Measurements from ENCODE around the gene ARSI. TPM values are rescaled to one million over a fixed set of nuclear protein-coding genes. Genes with fewer than 3 reads are reported as not detected.

ARSI gene
- total RNA-seq, 3 donors from 2014 or later, result 0.48 to 1.3 (median 0.98) TPM

GRCh38 chr5:150288361-150288760, 14.3 kb downstream of the ARSI start:
- Histone ChIP-seq H3K27ac (no peak overlapping the region), H3K4me3 (no peak overlapping the region), H3K36me3 (no peaks in the 10 kb centered on the region), H3K9me3 (no peaks in the 10 kb centered on the region), H3K4me1 (no peaks in the 10 kb centered on the region), H3K27me3 (no peaks in the 10 kb centered on the region)
- intact Hi-C loops (cut with DNase I; ENCODE audit: low total_unique reads), result no loop called here
- no peak for TF ChIP-seq POLR2A (IDR thresholded peaks at IDR 0.05)
- no peak for TF ChIP-seq POLR2AphosphoS5 (IDR thresholded peaks at IDR 0.05)
- TF ChIP-seq CTCF (IDR thresholded peaks at IDR 0.05), result no peak
- no peak for DNase-seq (ENCODE audit: low spot score in 2 of 2)

GRCh38 chr5:150286820-150287219, 15.9 kb downstream of the ARSI start:
- Histone ChIP-seq H3K27ac (no peak overlapping the region), H3K27me3 (no peaks in the 10 kb centered on the region), H3K4me3 (no peak overlapping the region), H3K36me3 (no peaks in the 10 kb centered on the region), H3K9me3 (no peaks in the 10 kb centered on the region), H3K4me1 (no peaks in the 10 kb centered on the region)
- DNase-seq (ENCODE audit: low spot score in 2 of 2), result no peak
- intact Hi-C loops (cut with DNase I; ENCODE audit: low total_unique reads), result no loop called here
- TF ChIP-seq POLR2AphosphoS5 (IDR thresholded peaks at IDR 0.05), result no peak
- TF ChIP-seq POLR2A (IDR thresholded peaks at IDR 0.05), result no peak
- no peak for TF ChIP-seq CTCF (IDR thresholded peaks at IDR 0.05)

GRCh38 chr5:150285114-150285513, 17.6 kb downstream of the ARSI start:
- no peak for DNase-seq (ENCODE audit: low spot score in 2 of 2)
- intact Hi-C loops (cut with DNase I; ENCODE audit: low total_unique reads), result no loop called here
- TF ChIP-seq POLR2A (IDR thresholded peaks at IDR 0.05) (no peak), CTCF (IDR thresholded peaks at IDR 0.05) (no peak), POLR2AphosphoS5 (IDR thresholded peaks at IDR 0.05) (no peak)
- H3K27me3 ChIP-seq, result no peaks in the 10 kb centered on the region
- H3K4me1 ChIP-seq, result no peaks in the 10 kb centered on the region
- H3K27ac ChIP-seq, result no peak overlapping the region
- H3K9me3 ChIP-seq, result no peaks in the 10 kb centered on the region
- H3K4me3 ChIP-seq, result no peak overlapping the region
- no peaks in the 10 kb centered on the region for H3K36me3 ChIP-seq

GRCh38 chr5:150284311-150284710, 18.4 kb downstream of the ARSI start:
- no peak for TF ChIP-seq CTCF (IDR thresholded peaks at IDR 0.05)
- no peak for TF ChIP-seq POLR2A (IDR thresholded peaks at IDR 0.05)
- no peak for TF ChIP-seq POLR2AphosphoS5 (IDR thresholded peaks at IDR 0.05)
- no peak for DNase-seq (ENCODE audit: low spot score in 2 of 2)
- Histone ChIP-seq H3K36me3 (no peaks in the 10 kb centered on the region), H3K4me3 (no peak overlapping the region), H3K27ac (no peak overlapping the region), H3K4me1 (no peaks in the 10 kb centered on the region), H3K27me3 (no peaks in the 10 kb centered on the region), H3K9me3 (no peaks in the 10 kb centered on the region)
- intact Hi-C loops (cut with DNase I; ENCODE audit: low total_unique reads), result no loop called here

GRCh38 chr5:150283904-150284303, 18.8 kb downstream of the ARSI start:
- intact Hi-C loops (cut with DNase I; ENCODE audit: low total_unique reads), result no loop called here
- Histone ChIP-seq H3K36me3 (no peaks in the 10 kb centered on the region), H3K4me1 (no peaks in the 10 kb centered on the region), H3K27ac (no peak overlapping the region), H3K9me3 (no peaks in the 10 kb centered on the region), H3K27me3 (no peaks in the 10 kb centered on the region), H3K4me3 (no peak overlapping the region)
- no peak for TF ChIP-seq POLR2A (IDR thresholded peaks at IDR 0.05)
- no peak for TF ChIP-seq CTCF (IDR thresholded peaks at IDR 0.05)
- TF ChIP-seq POLR2AphosphoS5 (IDR thresholded peaks at IDR 0.05), result no peak
- DNase-seq (ENCODE audit: low spot score in 2 of 2), result no peak
